GM23338 (cell line): ENCODE data around the gene ZNF609. TPM values are rescaled to one million over a fixed set of nuclear protein-coding genes. Genes with fewer than 3 reads are reported as not detected.

ENCODE experiments used
- ATAC-seq: fragments of 200-7000 bp; cut with Tn5 transposase; 3 replicates; pipeline ENCODE4 v1.9.1; 2020
- DNase-seq: peaks from one replicate; pipeline ENCODE4 v3.0.0-alpha.2; 2015; ENCODE audit warnings: low spot score
- H2AFZ ChIP-seq: fragments of 200-600 bp; sonication (generic); 2 replicates; pipeline ENCODE4 v1.8.0; 2016; ENCODE audit warnings: antibody characterized with exemption, mild to moderate bottlenecking, moderate library complexity
- H3F3A ChIP-seq: fragments of 200-600 bp; sonication (generic); replicated peaks from 2 replicates; pipeline ENCODE4 v1.8.0; 2017; ENCODE audit warnings: antibody characterized with exemption, mixed run types, low read depth
- H3K27ac ChIP-seq: fragments of 200-600 bp; sonication (generic); 2 replicates; pipeline ENCODE4 v1.6.1; 2016; ENCODE audit warnings: low read depth
- H3K27me3 ChIP-seq: fragments of 200-600 bp; sonication (generic); 2 replicates; pipeline ENCODE4 v1.8.0; 2016; ENCODE audit warnings: mild to moderate bottlenecking, mixed run types, moderate library complexity; ENCODE audit not compliant: insufficient read depth
- H3K36me3 ChIP-seq: fragments of 200-600 bp; sonication (generic); 2 replicates; pipeline ENCODE4 v1.8.0; 2016; ENCODE audit warnings: mild to moderate bottlenecking; ENCODE audit not compliant: insufficient read depth
- H3K4me1 ChIP-seq: fragments of 200-600 bp; sonication (generic); 2 replicates; pipeline ENCODE4 v1.8.0; 2016; ENCODE audit warnings: mild to moderate bottlenecking, moderate library complexity; ENCODE audit not compliant: insufficient read depth
- H3K4me2 ChIP-seq: fragments of 200-600 bp; sonication (generic); 2 replicates; pipeline ENCODE4 v1.7.1; 2017; ENCODE audit warnings: mixed run types
- H3K4me3 ChIP-seq: fragments of 200-600 bp; sonication (generic); 2 replicates; pipeline ENCODE4 v1.6.1; 2016; ENCODE audit warnings: mixed run types
- H3K79me2 ChIP-seq: fragments of 200-600 bp; sonication (generic); replicated peaks from 2 replicates; pipeline ENCODE4 v1.8.0; 2017; ENCODE audit warnings: mild to moderate bottlenecking; ENCODE audit not compliant: insufficient read depth
- H3K9me2 ChIP-seq: fragments of 200-600 bp; sonication (generic); 2 replicates; pipeline ENCODE4 v1.8.0; 2017; ENCODE audit not compliant: insufficient read depth
- H4K20me1 ChIP-seq: fragments of 200-600 bp; sonication (generic); replicated peaks from 2 replicates; pipeline ENCODE4 v1.8.0; 2017; ENCODE audit warnings: mild to moderate bottlenecking; ENCODE audit not compliant: insufficient read depth
- H3K27ac Mint-ChIP-seq: 2 replicates; pipeline ENCODE4 v1.8.0; 2020; ENCODE audit warnings: inconsistent platforms, mild to moderate bottlenecking, moderate library complexity, mixed read lengths
- H3K27me3 Mint-ChIP-seq: 3 replicates; pipeline ENCODE4 v1.8.0; 2022; ENCODE audit warnings: low read depth, mild to moderate bottlenecking, moderate library complexity, mixed read lengths, inconsistent platforms; ENCODE audit not compliant: insufficient read depth, poor library complexity
- H3K36me3 Mint-ChIP-seq: 3 replicates; pipeline ENCODE4 v1.8.0; 2021; ENCODE audit warnings: low read depth, mild to moderate bottlenecking, inconsistent platforms, moderate library complexity, mixed read lengths
- H3K4me1 Mint-ChIP-seq: 3 replicates; pipeline ENCODE4 v1.8.0; 2020; ENCODE audit warnings: mild to moderate bottlenecking, inconsistent platforms, mixed read lengths
- H3K4me3 Mint-ChIP-seq: 3 replicates; pipeline ENCODE4 v1.8.0; 2021; ENCODE audit warnings: moderate library complexity, mild to moderate bottlenecking, inconsistent platforms, mixed read lengths
- H3K9me3 Mint-ChIP-seq: 3 replicates; pipeline ENCODE4 v1.8.0; 2020; ENCODE audit warnings: moderate library complexity, mild to moderate bottlenecking, inconsistent platforms, mixed read lengths
- CREB1 ChIP-seq: fragments of 250-450 bp; sonication (Bioruptor Pico); IDR thresholded peaks from 2 replicates; pipeline ENCODE4 v1.5.0; 2020; ENCODE audit warnings: low read depth, mild to moderate bottlenecking, moderate library complexity
- CTCF ChIP-seq, 2 experiments: fragments of 200-600 bp in 1 of 2; sonication (generic) in 1 of 2; conservative IDR thresholded peaks; 2 replicates each; pipeline versions ENCODE4 v1.5.1 to v1.6.1; 2016 to 2017; ENCODE audit warnings: antibody characterized with exemption in 2 of 2, low read depth in 2 of 2, mild to moderate bottlenecking in 2 of 2, moderate library complexity in 1 of 2
- ETS1 ChIP-seq: IDR thresholded peaks from 2 replicates; pipeline ENCODE4 v1.6.1; 2016; ENCODE audit warnings: antibody characterized with exemption
- EZH2 ChIP-seq: fragments of 200-600 bp; sonication (generic); IDR thresholded peaks from one replicate; pipeline ENCODE4 v1.8.0; 2017; ENCODE audit warnings: antibody characterized with exemption, mild to moderate bottlenecking, low read depth; ENCODE audit not compliant: unreplicated experiment
- EZH2phosphoT487 ChIP-seq: fragments of 200-600 bp; sonication (generic); IDR thresholded peaks from one replicate; pipeline ENCODE4 v1.8.1; 2018; ENCODE audit warnings: antibody characterized with exemption; ENCODE audit not compliant: unreplicated experiment
- JUNB ChIP-seq: IDR thresholded peaks from one replicate; pipeline ENCODE4 v1.6.1; 2016; ENCODE audit warnings: antibody characterized with exemption; ENCODE audit not compliant: unreplicated experiment
- NANOG ChIP-seq: IDR thresholded peaks from 2 replicates; pipeline ENCODE4 v1.6.1; 2016; ENCODE audit warnings: antibody characterized with exemption, borderline replicate concordance
- POLR2AphosphoS5 ChIP-seq: IDR thresholded peaks from 2 replicates; pipeline ENCODE4 v1.6.1; 2016; ENCODE audit warnings: antibody characterized with exemption, low read depth
- REST ChIP-seq: IDR thresholded peaks from one replicate; pipeline ENCODE4 v1.6.1; 2018; ENCODE audit warnings: antibody characterized with exemption; ENCODE audit not compliant: unreplicated experiment
- STAT1 ChIP-seq: IDR thresholded peaks from one replicate; pipeline ENCODE4 v1.6.1; 2016; ENCODE audit warnings: antibody characterized with exemption; ENCODE audit not compliant: unreplicated experiment
- ZNF114 ChIP-seq: fragments of 250-450 bp; sonication (Bioruptor Pico); IDR thresholded peaks from 2 replicates; pipeline ENCODE4 v1.5.0; 2020; ENCODE audit warnings: mild to moderate bottlenecking, moderate library complexity
- ZNF331 ChIP-seq: fragments of 250-450 bp; sonication (Bioruptor Pico); IDR thresholded peaks from 2 replicates; pipeline ENCODE4 v1.5.0; 2020; ENCODE audit warnings: low read depth, mild to moderate bottlenecking, moderate library complexity
- ZNF462 ChIP-seq: fragments of 250-450 bp; sonication (Bioruptor Pico); IDR thresholded peaks from 2 replicates; pipeline ENCODE4 v1.5.0; 2020; ENCODE audit warnings: mild to moderate bottlenecking, moderate library complexity
- polyA plus RNA-seq: library from polyadenylated mRNA; unstranded; fragments of >200 nt; fragmentation: Nextera tagmentation; extraction: Ambion mirVana; gene quantifications from 2 replicates; pipeline ENCODE4 v1.2.1, GENCODE V29; 2016
- total RNA-seq: library from RNA; depleted of rRNA; stranded (reverse); fragments of >200 nt; shearing (Covaris generic); gene quantifications from 2 replicates; pipeline ENCODE4 v1.2.3, GENCODE V29; 2014

The ZNF609 gene
- total and polyA plus RNA-seq, 2 experiments from 2014 or later, result 26.4 to 40.2 TPM

- H3K27ac Mint-ChIP-seq, result peak overlapping the region; percentile 6; the same call in 1 of the 2 replicates
- no peaks in the 10 kb centered on the region for H3K9me2 ChIP-seq
- no peaks in the 10 kb centered on the region for H3K36me3 Mint-ChIP-seq
- H2AFZ ChIP-seq, result no peak overlapping the region
- peaks cover 8% of the 10 kb centered on the region for H3K4me1 ChIP-seq
- no peak overlapping the region for H3K4me2 ChIP-seq
- no peak for TF ChIP-seq ZNF462 (CRISPR knock-in tag)
- TF ChIP-seq NANOG, result no peak
- no peak for TF ChIP-seq CTCF (conservative IDR thresholded peaks at IDR 0.05; ENCODE audit: low read depth in 2 of 2)
- TF ChIP-seq REST, result no peak
- no peak for TF ChIP-seq ZNF114 (CRISPR knock-in tag)
- TF ChIP-seq STAT1, result no peak
- TF ChIP-seq JUNB, result no peak
- no peak for TF ChIP-seq POLR2AphosphoS5
- TF ChIP-seq EZH2, result no peak
- no peak for TF ChIP-seq ZNF331 (CRISPR knock-in tag)
- TF ChIP-seq CREB1 (CRISPR knock-in tag), result no peak
- TF ChIP-seq ETS1, result no peak
- no peak for TF ChIP-seq EZH2phosphoT487
- H3K4me1 Mint-ChIP-seq, result peaks cover 32% of the 10 kb centered on the region
- no peaks in the 10 kb centered on the region for H3K36me3 ChIP-seq
- H3K27me3 ChIP-seq, result no peaks in the 10 kb centered on the region
- no peak overlapping the region for H3K4me3 Mint-ChIP-seq
- no peaks in the 10 kb centered on the region for H3F3A ChIP-seq
- H3K27me3 Mint-ChIP-seq, result peaks cover 3% of the 10 kb centered on the region
- H3K27ac ChIP-seq, result no peak overlapping the region
- H3K79me2 ChIP-seq, result peaks cover 98% of the 10 kb centered on the region
- no peak for ATAC-seq
- H3K9me3 Mint-ChIP-seq, result no peaks in the 10 kb centered on the region
- DNase-seq, result no peak
- peaks cover 62% of the 10 kb centered on the region for H4K20me1 ChIP-seq
- H3K4me3 ChIP-seq, result no peak overlapping the region
Observed at GRCh38 chr15:64527263-64527984, 67.0 kb downstream of the ZNF609 start.
